Measurements from ENCODE around the gene NSRP1.

GRCh38 chr17:30173649-30174048 is 57.0 kb downstream of the NSRP1 start:
- TF ChIP-seq CTCF (IDR thresholded peaks at IDR 0.05) (no peak), POLR2A (IDR thresholded peaks at IDR 0.05) (no peak)
